ENCODE measurements around the gene CSMD2. TPM values are rescaled to one million over a fixed set of nuclear protein-coding genes. Genes with fewer than 3 reads are reported as not detected.

CSMD2 gene
- total RNA-seq, 1 donor from 2014 or later: 0.75 TPM

DNA sequence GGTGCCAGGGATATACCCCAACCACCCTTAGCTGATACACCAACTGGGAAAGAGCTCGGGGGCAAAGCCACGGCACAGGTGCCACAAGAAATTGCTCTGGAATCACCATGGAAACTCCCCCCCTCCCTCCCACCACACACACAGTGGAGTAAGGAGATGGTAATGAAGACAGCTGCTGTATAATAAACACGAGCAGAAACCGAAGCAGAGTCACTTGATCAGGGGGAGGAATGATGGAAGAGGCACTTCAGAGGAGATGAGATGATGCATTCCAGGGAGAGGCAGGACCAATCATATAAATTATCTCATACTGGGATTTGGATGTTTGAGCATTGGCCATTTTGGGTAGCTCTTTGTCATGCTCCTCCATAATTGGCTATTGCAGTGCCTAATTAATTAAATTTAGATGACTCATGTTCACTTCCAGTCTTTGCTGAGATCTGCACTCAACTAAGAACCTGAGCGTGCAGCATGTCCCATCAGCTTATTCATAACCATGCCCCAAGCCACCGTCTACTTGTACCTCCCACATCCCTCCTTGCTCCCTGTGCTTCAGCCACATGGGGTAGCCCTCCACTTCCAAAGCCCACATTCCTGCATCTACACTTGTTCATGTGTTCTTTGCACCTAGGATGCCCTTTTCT is 503.1 kb downstream of the CSMD2 start:
- no peak for DNase-seq (ENCODE audit: low read depth)
- Histone ChIP-seq H3K27me3 (ENCODE audit: control insufficient read depth, insufficient read depth, low read length) (no peaks in the 10 kb centered on the region), H3K36me3 (ENCODE audit: control insufficient read depth, insufficient read depth, low read length) (no peaks in the 10 kb centered on the region), H3K4me3 (ENCODE audit: low read depth, low read length) (no peak overlapping the region)
- no peak for TF ChIP-seq CTCF (IDR thresholded peaks at IDR 0.05; ENCODE audit: insufficient read depth, low read length, poor library complexity, severe bottlenecking)

- H3K4me3 ChIP-seq (ENCODE audit: low read depth, low read length): no peak overlapping the region
- H3K36me3 ChIP-seq (ENCODE audit: control insufficient read depth, insufficient read depth, low read length): no peaks in the 10 kb centered on the region
- TF ChIP-seq CTCF (IDR thresholded peaks at IDR 0.05; ENCODE audit: insufficient read depth, low read length, poor library complexity, severe bottlenecking): no peak
- DNase-seq (ENCODE audit: low read depth): no peak
- H3K27me3 ChIP-seq (ENCODE audit: control insufficient read depth, insufficient read depth, low read length): no peaks in the 10 kb centered on the region
Observed at GRCh38 chr1:33660956-33661355, 504.1 kb downstream of the CSMD2 start.

GRCh38 chr1:33660244-33660643 is 504.8 kb downstream of the CSMD2 start:
- H3K36me3 ChIP-seq (ENCODE audit: control insufficient read depth, insufficient read depth, low read length): no peaks in the 10 kb centered on the region
- no peaks in the 10 kb centered on the region for H3K27me3 ChIP-seq (ENCODE audit: control insufficient read depth, insufficient read depth, low read length)
- no peak for DNase-seq (ENCODE audit: low read depth)
- no peak for TF ChIP-seq CTCF (IDR thresholded peaks at IDR 0.05; ENCODE audit: insufficient read depth, low read length, poor library complexity, severe bottlenecking)
- no peak overlapping the region for H3K4me3 ChIP-seq (ENCODE audit: low read depth, low read length)

DNA sequence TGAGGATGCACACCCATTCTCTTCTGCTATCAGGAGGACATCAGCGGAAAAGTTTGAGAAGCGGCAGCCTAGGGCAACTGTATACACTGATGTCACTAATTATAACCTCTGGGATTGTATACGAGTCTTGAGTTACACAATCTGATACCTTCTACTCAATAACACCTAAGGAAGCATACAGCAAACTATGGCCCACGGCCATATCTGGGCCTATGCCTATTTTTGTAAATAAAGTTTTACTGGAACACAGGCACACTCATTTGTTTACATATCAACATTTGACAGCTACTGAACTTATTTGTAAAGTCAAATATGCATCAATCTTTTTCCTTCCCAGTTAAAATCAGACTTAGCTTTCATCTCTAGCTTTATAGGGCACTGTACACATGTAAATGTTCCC is 505.4 kb downstream of the CSMD2 start:
- DNase-seq (ENCODE audit: low read depth): no peak
- no peak overlapping the region for H3K4me3 ChIP-seq (ENCODE audit: low read depth, low read length)
- H3K27me3 ChIP-seq (ENCODE audit: control insufficient read depth, insufficient read depth, low read length): no peaks in the 10 kb centered on the region
- no peaks in the 10 kb centered on the region for H3K36me3 ChIP-seq (ENCODE audit: control insufficient read depth, insufficient read depth, low read length)
- TF ChIP-seq CTCF (IDR thresholded peaks at IDR 0.05; ENCODE audit: insufficient read depth, low read length, poor library complexity, severe bottlenecking): no peak

DNA sequence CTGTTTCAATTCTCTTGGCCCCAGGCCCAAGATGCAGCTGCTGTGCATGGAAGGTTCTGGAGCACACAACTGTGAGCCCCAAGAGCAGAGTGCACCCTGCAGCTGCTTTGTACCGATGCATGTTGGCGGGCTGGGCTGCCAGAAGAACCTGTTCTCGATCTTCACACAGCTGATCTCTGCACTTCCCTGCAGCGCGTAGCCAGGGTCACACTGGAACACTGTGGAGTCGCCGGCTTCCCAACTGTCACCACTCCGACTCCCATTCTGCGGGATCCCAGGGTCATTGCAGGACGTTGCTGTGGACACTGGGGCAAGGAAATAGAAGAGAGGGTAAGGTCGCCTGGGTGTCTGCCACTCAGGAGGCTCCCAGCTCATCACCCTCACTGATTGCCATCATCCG is 507.2 kb downstream of the CSMD2 start:
- no peaks in the 10 kb centered on the region for H3K36me3 ChIP-seq (ENCODE audit: control insufficient read depth, insufficient read depth, low read length)
- no peak for TF ChIP-seq CTCF (IDR thresholded peaks at IDR 0.05; ENCODE audit: insufficient read depth, low read length, poor library complexity, severe bottlenecking)
- no peak for DNase-seq (ENCODE audit: low read depth)
- H3K27me3 ChIP-seq (ENCODE audit: control insufficient read depth, insufficient read depth, low read length): no peaks in the 10 kb centered on the region
- no peak overlapping the region for H3K4me3 ChIP-seq (ENCODE audit: low read depth, low read length)

DNA sequence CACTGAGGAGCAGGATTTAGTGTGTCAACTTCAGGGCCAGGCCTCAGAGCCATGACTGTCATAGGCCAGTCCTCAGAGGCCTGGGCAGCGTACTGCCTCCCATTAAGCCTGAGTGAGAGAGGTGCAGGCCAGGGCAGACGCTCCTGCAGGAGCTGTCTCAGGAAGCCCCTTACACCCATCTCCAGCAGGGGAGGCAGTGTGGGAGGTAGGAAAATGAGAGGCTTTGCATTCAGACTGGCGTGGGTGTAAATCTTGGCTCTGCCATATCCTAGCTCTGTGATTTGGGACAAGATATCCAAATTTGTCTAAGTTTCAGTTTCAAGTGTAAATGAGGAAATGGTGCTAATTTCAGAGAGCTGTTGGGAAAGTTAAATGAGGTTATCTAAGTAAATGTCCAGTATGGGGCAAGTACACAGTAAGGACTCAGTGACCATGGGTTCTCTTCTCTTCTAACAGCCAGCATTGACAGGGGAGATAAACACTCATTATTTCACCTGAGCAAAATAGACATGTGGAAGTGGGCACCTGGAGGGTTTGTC is 508.5 kb downstream of the CSMD2 start:
- H3K27me3 ChIP-seq (ENCODE audit: control insufficient read depth, insufficient read depth, low read length): no peaks in the 10 kb centered on the region
- H3K4me3 ChIP-seq (ENCODE audit: low read depth, low read length): no peak overlapping the region
- no peak for TF ChIP-seq CTCF (IDR thresholded peaks at IDR 0.05; ENCODE audit: insufficient read depth, low read length, poor library complexity, severe bottlenecking)
- no peak for DNase-seq (ENCODE audit: low read depth)
- no peaks in the 10 kb centered on the region for H3K36me3 ChIP-seq (ENCODE audit: control insufficient read depth, insufficient read depth, low read length)
